Transverse colon (tissue), 4 donors: Measurements from ENCODE around the gene CFAP58. TPM values are rescaled to one million over a fixed set of nuclear protein-coding genes. Genes with fewer than 3 reads are reported as not detected.

Source experiments
- DNase-seq: peaks from one replicate; pipeline ENCODE4 v3.0.0-alpha.2; 2019
- H3K27ac ChIP-seq, 4 donors: fragments of 200-600 bp; sonication (generic); 2 replicates each; pipeline ENCODE4 v1.5.1; 2016 to 2018; ENCODE audit warnings: inconsistent platforms in 4 of 4
- H3K27me3 ChIP-seq: fragments of 200-600 bp; sonication (generic); 2 replicates; pipeline ENCODE4 v1.5.1; 2017; ENCODE audit warnings: inconsistent platforms
- H3K36me3 ChIP-seq, 4 donors: fragments of 200-600 bp; sonication (generic); 2 replicates each; pipeline ENCODE4 v1.5.1; 2017 to 2019; ENCODE audit warnings: inconsistent platforms in 4 of 4
- H3K4me1 ChIP-seq, 4 donors: fragments of 200-600 bp; sonication (generic); 2 replicates each; pipeline ENCODE4 v1.5.1; 2017 to 2020; ENCODE audit warnings: inconsistent platforms in 4 of 4
- H3K4me3 ChIP-seq, 4 donors: fragments of 200-600 bp; sonication (generic); 1 replicate in 1 of 4; 2 replicates in 3 of 4; pipeline versions ENCODE4 v1.5.1 to v1.6.1; 2017 to 2019; ENCODE audit warnings: inconsistent platforms in 4 of 4
- H3K9me3 ChIP-seq, 2 donors: fragments of 200-600 bp; sonication (generic); 2 replicates each; pipeline ENCODE4 v1.5.1; 2017 to 2019; ENCODE audit warnings: inconsistent platforms in 2 of 2
- CTCF ChIP-seq, 5 experiments: fragments of 200-600 bp in 3 of 5; fragments of 450-650 bp in 2 of 5; sonication (generic) in 3 of 5; IDR thresholded peaks; 1 replicate in 2 of 5; 2 replicates in 3 of 5; pipeline ENCODE4 v1.5.1; 2016 to 2017; ENCODE audit warnings: antibody characterized with exemption in 5 of 5, inconsistent platforms in 3 of 5, mild to moderate bottlenecking in 2 of 5, moderate library complexity in 1 of 5
- EP300 ChIP-seq: sonication (generic); formaldehyde crosslinking; IDR thresholded peaks from one replicate; pipeline ENCODE4 v1.6.1; 2017; ENCODE audit warnings: antibody characterized with exemption, low read depth
- POLR2A ChIP-seq: fragments of 450-650 bp; IDR thresholded peaks from one replicate; pipeline ENCODE4 v1.6.1; 2016; ENCODE audit warnings: antibody characterized with exemption, mild to moderate bottlenecking, moderate library complexity
- POLR2AphosphoS5 ChIP-seq, 3 donors: sonication (generic); formaldehyde crosslinking; IDR thresholded peaks; one replicate each; pipeline ENCODE4 v1.6.1; 2016; ENCODE audit warnings: antibody characterized with exemption in 3 of 3
- WGBS, 2 donors: methylation state at CpG; one replicate each; pipeline ENCODE4 v1.1.5; 2018; ENCODE audit warnings: low coverage in 1 of 2; 5-methylcytosine and 5-hydroxymethylcytosine counted together
- in situ Hi-C, 4 donors: fragments of 200-750 bp; cut with MboI; loops; one replicate each; pipeline versions ENCODE4 v1.15.0 to v1.15.1; 2017; ENCODE audit warnings: low sequenced_read_pairs in 3 of 4, low pct_ligation_motif_present in 1 of 4, low pct_unique_long_range_greater_than_20kb in 1 of 4
- intact Hi-C: fragments of 100-400 bp; cut with DNase I; formaldehyde crosslinking; loops from one replicate; pipeline ENCODE4 v1.15.1; 2023; ENCODE audit warnings: low total_unique reads
- total RNA-seq, 4 donors: library from RNA; depleted of rRNA; stranded (reverse); fragments of >200 nt; gene quantifications; one replicate each; pipeline ENCODE4 v1.1.0, GENCODE V29; 2016

CFAP58 gene
- total RNA-seq, 4 donors from 2014 or later: 0.16 to 0.27 TPM; not detected in 2

- Histone ChIP-seq H3K4me1 (no peaks in the 10 kb centered on the region), H3K36me3 (no peaks in the 10 kb centered on the region), H3K27ac (no peak overlapping the region), H3K9me3 (no peaks in the 10 kb centered on the region), H3K4me3 (no peak overlapping the region), H3K27me3 (no peaks in the 10 kb centered on the region)
- intact Hi-C loops (no loop called here), in situ Hi-C loops (no loop called here)
- no peak for DNase-seq
- 29% methylated on average over 1 of the region's 1 CpG; no CpG with 5 or more reads in 1 of the 2 donors for WGBS, 2 donors
- TF ChIP-seq POLR2AphosphoS5 (IDR thresholded peaks at IDR 0.05) (no peak), POLR2A (no peak), EP300 (no peak), CTCF (IDR thresholded peaks at IDR 0.05) (no peak)
Observed at GRCh38 chr10:104447331-104447730, 93.7 kb downstream of the CFAP58 start.

- in situ Hi-C loops: no loop called here
- H3K27ac ChIP-seq: no peak overlapping the region
- intact Hi-C loops: no loop called here
- WGBS, 2 donors: 74 to 75% methylated on average over 2 to 3 of the region's 3 CpGs
- H3K36me3 ChIP-seq: no peaks in the 10 kb centered on the region
- H3K27me3 ChIP-seq: no peaks in the 10 kb centered on the region
- DNase-seq: no peak
- H3K4me3 ChIP-seq: no peak overlapping the region
- H3K9me3 ChIP-seq: no peaks in the 10 kb centered on the region
- no peaks in the 10 kb centered on the region for H3K4me1 ChIP-seq
- TF ChIP-seq POLR2A (no peak), CTCF (IDR thresholded peaks at IDR 0.05) (no peak), EP300 (no peak), POLR2AphosphoS5 (IDR thresholded peaks at IDR 0.05) (no peak)
Observed at GRCh38 chr10:104447906-104448305, 94.3 kb downstream of the CFAP58 start.

- in situ Hi-C loops (no loop called here), intact Hi-C loops (no loop called here)
- WGBS, 2 donors: 70 to 83% methylated on average over 2 to 3 of the region's 3 CpGs
- TF ChIP-seq EP300: no peak
- TF ChIP-seq CTCF (IDR thresholded peaks at IDR 0.05): no peak
- no peak for TF ChIP-seq POLR2AphosphoS5 (IDR thresholded peaks at IDR 0.05)
- TF ChIP-seq POLR2A: no peak
- Histone ChIP-seq H3K27me3 (no peaks in the 10 kb centered on the region), H3K27ac (no peak overlapping the region), H3K36me3 (no peaks in the 10 kb centered on the region), H3K4me3 (no peak overlapping the region), H3K9me3 (no peaks in the 10 kb centered on the region), H3K4me1 (no peaks in the 10 kb centered on the region)
- DNase-seq: no peak
Observed at GRCh38 chr10:104449391-104449790, 95.8 kb downstream of the CFAP58 start.

GRCh38 chr10:104450490-104450889, 96.9 kb downstream of the CFAP58 start:
- Histone ChIP-seq H3K36me3 (no peaks in the 10 kb centered on the region), H3K4me1 (no peaks in the 10 kb centered on the region), H3K27ac (no peak overlapping the region), H3K27me3 (no peaks in the 10 kb centered on the region), H3K9me3 (no peaks in the 10 kb centered on the region), H3K4me3 (no peak overlapping the region)
- intact Hi-C loops (no loop called here), in situ Hi-C loops (no loop called here)
- no peak for TF ChIP-seq EP300
- TF ChIP-seq CTCF (IDR thresholded peaks at IDR 0.05): no peak
- TF ChIP-seq POLR2AphosphoS5 (IDR thresholded peaks at IDR 0.05): no peak
- no peak for TF ChIP-seq POLR2A
- no peak for DNase-seq
